ENCODE measurements around the gene AK3.

The AK3 gene

DNA sequence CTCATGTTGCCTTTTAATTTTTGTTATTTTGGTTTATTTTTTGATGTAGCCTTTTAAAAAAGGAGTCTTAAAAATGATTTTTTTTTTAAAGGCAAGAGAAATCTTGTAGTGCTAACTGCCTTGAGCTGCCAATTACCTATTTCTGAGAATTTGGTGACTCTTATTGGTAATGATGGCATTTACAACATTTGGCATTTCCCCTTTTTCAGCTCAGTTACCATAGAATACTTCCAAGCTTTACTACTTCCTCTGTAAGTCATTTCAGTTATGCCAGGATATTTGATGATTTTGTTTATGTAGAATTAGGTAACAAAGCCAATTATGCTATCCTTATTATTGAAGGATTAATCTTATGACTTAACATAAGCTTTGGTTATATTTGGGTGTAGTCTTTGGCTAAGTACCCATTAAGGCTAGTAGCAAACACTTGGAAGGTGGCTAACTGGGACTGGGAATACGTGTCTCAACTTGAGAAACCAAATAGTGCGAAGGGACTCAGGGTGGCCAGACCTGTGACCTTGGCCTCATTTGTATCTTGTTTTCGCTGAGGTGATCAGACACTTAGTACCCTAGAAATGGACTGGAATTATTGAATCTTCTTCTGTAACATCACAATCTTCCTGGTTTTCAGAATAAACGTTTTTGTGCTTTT is 33.9 kb downstream of the AK3 start:
- no peak overlapping the region for H3K4me3 ChIP-seq (ENCODE audit: low read depth, low read length)
- no peak for TF ChIP-seq CTCF (IDR thresholded peaks at IDR 0.05; ENCODE audit: borderline replicate concordance, insufficient read depth, low read depth, low read length)

DNA sequence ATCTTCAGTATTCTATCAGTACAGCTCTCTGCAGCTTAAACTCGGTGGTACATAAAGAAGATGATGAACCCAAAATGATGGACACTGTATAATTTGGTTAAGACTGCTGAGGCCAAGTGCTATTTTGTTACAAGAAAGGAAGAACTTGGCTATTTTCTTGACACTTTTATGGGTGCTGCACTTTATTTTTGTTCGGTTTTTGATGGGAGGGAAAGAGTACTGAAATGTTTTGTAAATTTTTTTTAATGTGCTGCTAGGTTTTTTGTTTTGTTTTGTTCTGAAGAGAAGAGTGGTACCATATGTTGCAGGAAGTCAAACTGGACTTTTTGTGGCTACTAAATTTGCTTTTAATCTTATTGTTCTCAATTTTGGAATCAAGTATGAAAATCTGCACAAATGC is 35.0 kb downstream of the AK3 start:
- no peak for TF ChIP-seq CTCF (IDR thresholded peaks at IDR 0.05; ENCODE audit: borderline replicate concordance, insufficient read depth, low read depth, low read length)
- H3K4me3 ChIP-seq (ENCODE audit: low read depth, low read length) = no peak overlapping the region

DNA sequence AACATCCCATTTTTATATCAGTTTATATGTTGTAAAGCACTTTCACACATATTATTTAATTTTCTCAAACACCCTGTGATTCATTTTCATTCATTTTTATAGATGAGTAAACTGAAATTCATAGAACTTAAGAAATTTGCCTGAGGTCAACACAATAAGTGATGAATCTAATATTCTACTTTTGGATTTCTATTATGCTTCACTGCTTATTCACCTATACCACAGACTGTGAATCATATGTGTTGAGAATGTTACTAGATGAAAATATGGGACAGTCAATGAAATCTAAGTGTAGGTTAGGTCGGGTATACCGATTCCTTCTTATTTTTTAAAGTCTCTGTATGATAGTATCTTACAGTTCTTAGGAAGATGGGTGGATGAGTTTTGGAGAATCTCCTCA is 36.9 kb downstream of the AK3 start:
- no peak overlapping the region for H3K4me3 ChIP-seq (ENCODE audit: low read depth, low read length)
- no peak for TF ChIP-seq CTCF (IDR thresholded peaks at IDR 0.05; ENCODE audit: borderline replicate concordance, insufficient read depth, low read depth, low read length)

- no peak for TF ChIP-seq CTCF (IDR thresholded peaks at IDR 0.05; ENCODE audit: borderline replicate concordance, insufficient read depth, low read depth, low read length)
- no peak overlapping the region for H3K4me3 ChIP-seq (ENCODE audit: low read depth, low read length)
Measured at GRCh38 chr9:4701526-4701925, 39.5 kb downstream of the AK3 start.

DNA sequence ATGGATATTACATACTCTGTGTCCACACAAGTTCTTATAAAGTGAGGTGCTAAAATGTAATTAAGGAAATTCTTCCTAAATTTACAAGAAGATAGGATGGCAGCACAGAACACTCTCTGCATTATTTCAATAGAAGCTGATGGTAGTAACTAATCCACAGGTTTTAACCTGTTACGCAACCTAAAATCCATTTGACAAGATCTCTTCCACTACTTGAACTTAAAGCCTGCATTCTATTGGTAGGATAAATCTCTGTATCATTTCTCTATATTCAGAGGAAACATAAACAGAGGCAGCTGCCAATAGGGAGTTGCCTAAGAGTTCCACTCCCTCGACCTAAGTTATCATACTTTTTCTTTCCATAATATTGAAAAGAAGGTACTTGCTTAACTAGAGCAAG is 40.1 kb downstream of the AK3 start:
- no peak for TF ChIP-seq CTCF (IDR thresholded peaks at IDR 0.05; ENCODE audit: borderline replicate concordance, insufficient read depth, low read depth, low read length)
- no peak overlapping the region for H3K4me3 ChIP-seq (ENCODE audit: low read depth, low read length)

DNA sequence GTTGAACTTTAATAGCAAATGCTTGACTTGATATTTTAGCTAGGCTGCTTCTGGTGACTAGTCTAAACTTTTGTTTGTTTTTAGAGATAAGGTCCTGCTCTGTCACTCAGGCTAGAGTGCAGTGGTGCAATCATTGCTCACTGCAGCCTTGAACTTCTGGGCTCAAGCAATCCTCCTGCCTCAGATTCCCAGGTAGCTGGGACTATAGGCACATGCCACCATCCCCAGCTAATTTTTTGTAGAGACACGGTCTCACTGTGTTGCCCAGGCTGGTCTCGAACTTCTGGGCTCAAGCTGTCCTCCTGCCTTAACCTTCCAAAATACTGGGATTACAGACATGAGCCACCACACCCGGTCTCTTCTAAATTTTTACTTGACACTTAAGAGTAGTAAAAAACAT is 40.9 kb downstream of the AK3 start:
- no peak for TF ChIP-seq CTCF (IDR thresholded peaks at IDR 0.05; ENCODE audit: borderline replicate concordance, insufficient read depth, low read depth, low read length)
- H3K4me3 ChIP-seq (ENCODE audit: low read depth, low read length) = no peak overlapping the region

DNA sequence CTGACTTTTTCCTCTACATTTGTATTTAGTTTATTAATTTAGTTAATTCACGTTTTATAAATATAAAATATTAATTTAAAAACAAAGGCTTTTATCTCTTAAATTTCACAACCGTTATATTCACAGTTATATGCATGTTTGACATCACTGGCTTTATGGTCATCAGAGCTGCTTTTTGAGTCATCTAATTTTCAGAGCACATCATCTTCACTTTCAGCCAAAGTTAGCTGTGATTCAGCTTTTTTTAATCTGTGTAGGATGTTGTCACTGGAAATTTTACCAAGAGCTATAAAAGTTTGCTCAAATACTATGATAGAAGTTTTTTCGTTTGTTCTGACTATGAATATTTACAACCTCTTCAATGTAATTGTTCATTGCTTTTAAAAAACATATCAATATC is 49.2 kb downstream of the AK3 start:
- no peak for TF ChIP-seq CTCF (IDR thresholded peaks at IDR 0.05; ENCODE audit: borderline replicate concordance, insufficient read depth, low read depth, low read length)
- no peak overlapping the region for H3K4me3 ChIP-seq (ENCODE audit: low read depth, low read length)

Data from GM12875 (cell line).